Measurements from ENCODE around the gene CEMIP.

CEMIP gene

DNA sequence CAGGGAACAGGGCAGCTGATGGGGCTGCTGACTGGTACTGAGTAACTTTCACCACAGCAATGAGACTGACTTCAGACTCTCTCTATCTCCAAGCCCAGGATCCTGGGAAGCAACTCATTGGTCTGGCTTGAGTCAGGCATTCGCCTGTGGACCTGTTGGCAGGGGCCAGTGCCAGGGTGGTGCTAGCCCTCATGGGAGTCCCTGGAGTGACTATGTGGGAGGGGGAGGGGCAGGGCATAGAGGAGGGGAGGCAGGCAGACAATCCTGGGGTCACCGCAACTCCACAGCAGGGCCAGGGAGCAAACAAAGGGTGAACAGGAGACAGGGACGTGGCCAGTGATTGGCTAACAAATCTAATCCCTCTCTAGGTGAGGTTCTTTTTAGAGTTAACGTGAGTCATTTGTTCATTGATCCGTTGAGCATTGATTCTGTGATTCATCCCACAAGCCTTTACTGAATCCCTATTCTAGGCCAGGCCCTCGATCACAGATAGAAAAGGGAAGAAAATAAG is 71.8 kb downstream of the CEMIP start:
- DNase-seq (ENCODE audit: low spot score) = no peak

DNA sequence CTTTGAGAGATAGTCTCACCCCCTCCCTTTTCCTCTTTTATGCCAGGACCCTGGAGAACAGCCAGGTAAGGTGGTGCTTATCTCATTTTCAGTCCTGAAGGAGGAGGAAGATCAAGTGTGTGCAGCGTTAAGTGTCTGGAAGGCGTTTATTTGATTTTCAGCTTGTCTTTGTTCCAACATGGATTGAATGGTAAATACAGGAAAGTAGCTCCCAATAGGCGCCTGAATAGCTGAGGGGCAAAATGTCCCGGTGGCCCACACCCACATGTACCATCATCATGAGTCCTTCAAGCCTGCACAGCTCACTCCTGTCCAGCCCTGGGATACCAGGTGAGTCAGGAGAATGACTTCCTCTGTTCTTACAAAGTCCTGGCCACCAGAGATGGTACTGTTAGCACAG is 73.5 kb downstream of the CEMIP start:
- DNase-seq (ENCODE audit: low spot score) = no peak

DNA sequence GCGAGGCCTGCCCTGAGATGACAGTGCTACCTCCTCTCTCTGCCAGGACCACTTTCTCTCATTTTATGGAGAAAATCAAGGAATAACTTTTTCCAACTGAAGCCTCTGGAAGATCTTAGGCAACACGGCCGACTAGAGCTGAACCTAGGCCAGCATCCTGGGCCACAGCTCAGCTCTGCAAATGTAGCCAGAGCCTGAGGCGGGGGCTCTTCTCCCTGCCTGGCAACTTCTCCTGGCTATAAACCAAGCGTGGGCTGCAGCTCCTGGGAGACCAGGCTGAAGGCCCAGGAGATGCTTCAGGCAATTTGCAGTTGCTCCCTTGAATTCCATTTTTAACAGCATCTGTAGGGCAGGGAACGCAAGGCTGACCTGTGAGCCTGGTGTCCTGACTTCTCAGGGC is 74.9 kb downstream of the CEMIP start:
- no peak for DNase-seq (ENCODE audit: low spot score)

DNA sequence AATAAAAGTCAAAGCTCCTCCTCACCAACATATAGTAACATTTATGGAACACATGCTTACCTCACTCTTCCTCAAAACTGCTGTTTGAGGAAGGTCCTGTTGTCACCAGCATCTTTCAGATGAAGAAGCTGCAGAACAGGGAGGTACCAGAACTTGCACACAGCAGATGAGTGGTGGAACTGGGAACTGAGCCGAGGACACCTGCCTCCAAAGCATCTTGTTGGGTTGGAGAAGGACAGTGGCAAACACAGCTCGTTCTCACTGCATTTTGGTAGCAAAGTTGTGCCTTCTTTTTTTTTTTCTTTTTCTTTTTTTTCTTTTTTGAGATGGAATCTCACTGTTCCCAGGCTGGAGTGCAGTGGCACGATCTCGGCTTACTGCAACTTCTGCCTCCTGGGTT is 76.0 kb downstream of the CEMIP start:
- DNase-seq (ENCODE audit: low spot score) = no peak

DNA sequence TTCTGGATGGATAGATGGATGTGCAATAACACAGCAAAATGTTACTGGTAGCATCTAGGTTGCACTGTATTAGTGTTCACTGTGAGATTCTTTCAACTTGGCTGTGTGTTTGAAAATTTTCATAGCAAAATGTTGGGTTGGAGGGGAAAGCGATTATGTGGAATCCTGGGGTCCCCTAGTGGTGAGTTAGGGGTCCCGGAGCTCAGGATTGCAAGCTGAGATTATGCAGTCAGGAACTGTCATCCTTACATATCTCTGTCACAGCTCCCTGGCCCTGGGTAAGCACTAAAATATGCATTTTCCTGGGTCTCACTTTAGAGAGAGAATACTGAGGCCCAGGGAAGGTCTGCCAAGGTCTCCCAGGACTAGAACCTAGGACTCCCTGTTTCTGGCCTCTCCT is 77.2 kb downstream of the CEMIP start:
- DNase-seq (ENCODE audit: low spot score) = no peak

DNA sequence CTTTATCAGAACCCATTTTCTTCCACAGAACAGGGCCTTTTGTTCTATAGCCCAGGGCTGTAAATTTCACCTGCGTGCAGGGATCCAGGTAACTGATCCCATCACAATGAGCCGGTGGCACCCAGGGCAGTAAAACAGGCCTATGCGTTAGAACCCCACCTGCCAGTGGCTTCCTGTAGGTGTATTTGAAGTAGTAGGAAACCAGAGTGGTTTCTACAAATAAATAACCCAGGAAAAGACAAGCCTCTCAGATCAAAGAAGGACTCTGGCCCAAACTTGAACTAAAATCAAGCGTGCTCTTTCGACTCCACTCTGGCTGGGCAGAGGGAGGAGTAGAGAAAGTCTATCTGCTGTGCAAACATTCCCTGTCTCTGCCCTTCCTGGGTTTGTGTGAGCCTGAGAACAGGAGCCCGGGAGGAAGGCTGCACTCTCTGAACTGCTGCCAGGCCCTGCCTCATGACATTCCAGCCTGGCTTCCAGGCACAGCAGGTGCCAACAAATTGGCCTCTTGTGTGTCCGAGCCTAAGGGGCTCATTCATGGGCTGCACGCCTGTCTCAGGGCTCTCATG is 77.7 kb downstream of the CEMIP start:
- no peak for DNase-seq (ENCODE audit: low spot score)

DNA sequence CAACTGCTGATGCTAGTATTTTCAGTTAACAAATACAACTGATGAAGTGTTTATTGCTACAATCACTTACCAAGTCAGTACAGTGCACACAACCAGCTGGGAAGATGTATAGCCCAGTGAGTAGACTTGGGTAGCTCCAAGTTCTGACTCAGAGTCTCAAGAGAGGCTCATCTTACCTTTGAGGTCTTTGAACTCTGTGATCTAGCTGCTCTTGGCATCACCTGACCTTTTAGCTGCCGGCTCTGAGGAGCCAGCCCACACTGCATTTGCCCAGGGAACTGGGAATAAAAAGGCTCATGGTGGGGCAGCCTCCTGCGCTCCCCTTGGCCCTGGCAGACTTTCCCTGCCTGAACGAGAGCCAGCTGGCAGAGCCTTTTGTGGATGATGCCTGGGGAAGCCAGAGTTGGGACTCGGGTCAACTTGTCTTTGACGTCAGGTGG is 82.6 kb downstream of the CEMIP start:
- no peak for DNase-seq (ENCODE audit: low spot score)

DNA sequence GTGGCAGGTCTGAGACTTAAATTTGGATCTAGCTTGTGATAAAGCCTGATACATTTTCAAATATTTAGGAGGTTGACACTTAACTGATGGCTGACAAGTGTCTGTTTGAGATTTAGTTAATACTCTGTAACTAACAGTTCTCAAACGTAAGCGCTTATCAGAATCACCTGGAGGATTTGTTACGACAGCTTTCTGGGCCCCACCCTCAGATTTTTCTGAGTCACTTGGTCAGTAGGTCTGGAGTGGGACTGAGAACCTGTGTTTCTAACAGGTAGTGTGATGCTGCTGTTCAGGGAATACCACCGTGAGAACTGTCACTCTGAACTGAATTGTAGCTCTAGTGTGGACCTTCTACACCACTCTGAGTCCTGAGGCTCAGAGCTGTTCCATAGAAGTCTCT is 85.5 kb downstream of the CEMIP start:
- DNase-seq (ENCODE audit: low spot score) = no peak

DNA sequence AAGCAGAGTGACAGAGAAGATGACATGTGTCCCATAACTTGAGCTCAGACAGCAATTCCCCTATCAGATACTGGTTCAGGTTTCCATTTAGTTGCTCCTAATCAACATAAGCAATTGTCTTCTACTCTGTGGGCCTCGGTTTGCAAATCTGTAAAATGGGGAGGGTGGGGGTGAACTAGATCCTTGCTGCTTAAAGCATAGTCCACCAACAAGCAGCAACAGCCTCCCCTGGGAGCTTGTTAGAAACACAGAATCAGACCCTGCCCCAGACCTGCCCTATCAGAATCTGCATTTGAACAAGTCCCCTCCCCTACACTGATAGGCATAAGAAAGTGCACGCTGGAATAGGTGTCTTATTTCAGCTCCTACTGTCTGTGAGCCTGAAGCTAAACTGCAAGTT is 87.8 kb downstream of the CEMIP start:
- DNase-seq (ENCODE audit: low spot score) = no peak

DNA sequence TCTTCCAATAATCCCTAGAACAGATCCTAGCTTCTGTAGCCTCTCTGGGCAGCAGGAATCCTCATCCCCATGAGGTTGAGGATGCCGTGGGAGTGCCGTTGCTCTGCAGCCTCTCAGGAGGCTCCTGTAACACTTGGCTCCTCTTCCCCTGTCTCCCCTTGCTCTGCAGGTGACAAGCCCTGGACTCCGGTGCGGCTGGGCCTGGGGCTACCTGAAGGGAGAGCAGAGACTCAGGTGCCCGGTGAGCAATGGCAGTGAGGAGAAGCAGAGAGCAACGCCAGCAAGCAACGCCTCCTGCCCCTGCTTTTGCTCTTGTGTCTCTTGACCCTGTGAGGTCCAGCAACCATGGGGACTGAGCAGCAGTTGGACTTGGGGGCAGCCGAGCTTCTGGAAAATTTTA is 91.2 kb downstream of the CEMIP start:
- no peak for DNase-seq (ENCODE audit: low spot score)

DNA sequence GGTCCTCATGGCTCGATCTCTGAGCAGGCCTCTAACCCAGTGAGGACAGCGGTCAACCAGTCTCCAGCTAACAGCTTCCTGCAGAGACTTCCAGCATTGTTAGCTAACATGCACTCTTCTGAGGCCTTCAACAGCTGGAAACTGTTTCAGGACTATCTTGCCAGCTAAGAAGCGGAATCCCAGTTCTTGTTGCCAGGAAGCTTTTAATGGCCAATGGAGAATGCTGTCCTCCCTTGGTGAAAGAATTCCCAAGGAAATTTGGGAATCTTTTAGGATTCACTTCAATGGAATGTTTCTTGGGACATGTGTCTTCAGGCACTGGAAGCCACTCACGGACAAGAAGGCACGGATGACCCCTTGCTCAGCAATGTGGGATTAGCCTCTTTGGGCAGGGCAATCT is 91.7 kb downstream of the CEMIP start:
- DNase-seq (ENCODE audit: low spot score) = no peak

DNA sequence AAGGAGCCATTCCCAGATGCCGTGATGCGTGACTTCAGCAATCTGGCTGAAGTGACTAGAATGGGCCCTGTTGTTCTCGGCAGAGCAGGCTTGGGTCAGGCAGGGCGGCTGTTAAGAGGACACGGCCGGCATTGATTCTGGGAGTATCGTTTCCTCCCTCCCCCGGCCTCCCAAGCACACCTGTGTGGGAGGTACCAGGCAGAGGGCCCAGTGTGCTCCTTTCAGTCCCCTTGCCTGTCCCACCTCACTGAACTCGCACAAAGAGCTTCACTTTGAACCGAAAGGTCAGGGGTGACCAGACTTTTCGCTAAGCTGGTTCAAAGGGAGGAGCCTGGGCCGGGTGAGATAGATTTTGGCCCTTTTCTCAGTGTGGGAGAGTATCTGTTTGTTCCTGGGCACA is 92.7 kb downstream of the CEMIP start:
- no peak for DNase-seq (ENCODE audit: low spot score)

DNA sequence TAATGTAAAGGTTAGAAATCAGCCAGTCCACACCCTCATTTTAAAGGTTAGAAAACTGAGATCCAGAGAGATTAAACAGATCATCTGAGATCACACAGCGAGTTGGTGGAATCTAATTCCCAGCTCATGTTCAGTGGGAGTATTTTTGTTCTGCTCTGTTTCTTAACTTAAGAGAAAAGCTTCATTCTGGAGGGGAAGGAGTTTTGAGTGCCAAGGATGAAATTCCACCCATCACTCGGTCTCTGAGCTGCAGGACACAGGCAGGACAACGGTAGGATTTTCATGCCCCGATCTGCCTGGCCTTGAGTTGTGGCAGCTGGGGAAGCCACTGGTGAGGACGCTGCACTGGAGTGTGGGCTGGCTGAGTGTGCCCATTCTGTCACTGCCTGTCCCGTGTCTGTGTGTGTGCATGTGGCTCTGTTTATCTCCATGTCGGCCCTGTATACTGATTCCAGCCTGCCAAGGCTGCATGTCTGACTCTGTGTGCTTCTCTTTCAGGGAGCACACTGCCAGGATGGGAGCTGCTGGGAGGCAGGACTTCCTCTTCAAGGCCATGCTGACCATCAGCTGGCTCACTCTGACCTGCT is 94.3 kb downstream of the CEMIP start:
- no peak for DNase-seq (ENCODE audit: low spot score)

DNA sequence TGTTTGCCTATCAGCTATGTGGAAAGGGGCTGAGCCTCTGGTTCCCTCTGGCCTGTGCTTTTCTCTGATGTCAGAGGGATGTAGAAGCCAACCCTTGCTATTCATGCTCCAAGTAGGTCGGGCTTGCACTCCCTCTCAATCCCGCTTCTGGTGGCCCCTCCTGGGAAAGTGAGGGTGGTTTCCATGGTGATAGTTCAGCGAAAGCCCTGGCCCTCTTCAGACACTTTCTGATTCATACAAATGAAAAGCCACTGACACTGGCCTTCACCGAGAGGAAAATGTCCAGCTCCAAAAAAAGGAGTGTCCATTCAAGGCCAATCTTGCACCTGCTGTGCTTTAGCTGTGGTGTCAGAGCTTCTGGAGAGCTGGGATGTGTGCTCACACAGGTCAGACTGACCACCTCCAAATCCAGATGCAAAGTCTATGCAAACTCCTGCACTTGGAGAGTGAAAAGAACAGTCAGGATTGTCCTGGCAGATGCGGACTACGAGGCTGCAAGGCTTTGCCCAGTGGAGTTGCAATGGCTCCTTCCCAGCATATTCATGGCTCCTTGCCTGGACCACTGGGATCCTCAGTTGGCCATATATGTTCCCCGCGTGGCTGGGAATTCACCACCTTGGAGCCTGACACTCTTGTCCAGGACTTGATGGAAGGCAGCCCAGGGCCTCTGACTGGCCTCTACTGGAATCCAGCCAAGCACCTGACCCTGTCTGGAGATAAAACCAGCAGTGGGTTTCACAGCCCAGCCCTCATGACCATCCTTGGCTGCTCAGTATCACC is 96.6 kb downstream of the CEMIP start:
- no peak for DNase-seq (ENCODE audit: low spot score)

DNA sequence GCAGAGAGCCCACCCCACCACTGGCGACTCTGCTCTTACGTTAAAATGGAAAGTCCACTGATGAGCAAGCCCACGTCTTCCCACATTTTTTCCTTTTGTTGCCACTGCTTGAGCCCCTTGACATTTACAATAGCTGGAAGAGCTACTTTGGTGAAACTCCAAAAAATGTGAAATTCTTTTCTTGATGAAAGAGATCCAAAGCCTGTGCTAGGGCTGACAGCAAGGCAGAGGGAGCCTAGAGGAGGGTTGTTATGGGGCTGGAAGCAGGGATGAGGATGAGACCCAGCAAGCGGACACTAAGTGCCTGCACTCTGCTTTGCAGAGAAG is 97.1 kb downstream of the CEMIP start:
- no peak for DNase-seq (ENCODE audit: low spot score)

DNA sequence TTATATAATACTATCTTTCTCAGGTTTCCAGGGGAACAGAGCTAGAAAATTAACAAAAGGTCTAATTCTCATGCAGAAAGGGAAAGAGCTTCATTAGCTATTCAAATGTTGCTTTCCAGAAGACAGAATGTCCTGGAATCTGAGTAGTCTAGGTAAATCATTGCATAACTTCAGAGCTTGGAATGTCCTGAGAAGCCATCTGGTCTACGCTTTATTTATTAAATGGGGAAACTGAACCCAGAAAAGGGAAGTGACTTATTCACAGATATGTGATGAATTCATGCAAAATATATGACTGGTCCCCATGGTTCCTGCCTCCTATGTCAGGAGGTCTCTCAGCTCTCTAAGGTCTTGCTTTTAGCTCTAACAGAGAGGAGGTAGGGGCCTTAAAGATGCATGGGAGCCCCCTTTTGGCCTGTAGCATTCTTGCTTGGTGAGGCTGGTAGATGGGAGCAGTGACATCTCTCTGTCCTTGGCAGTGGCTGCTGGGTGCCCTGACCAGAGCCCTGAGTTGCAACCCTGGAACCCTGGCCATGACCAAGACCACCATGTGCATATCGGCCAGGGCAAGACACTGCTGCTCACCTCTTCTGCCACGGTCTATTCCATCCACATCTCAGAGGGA is 99.2 kb downstream of the CEMIP start:
- no peak for DNase-seq (ENCODE audit: low spot score)

DNA sequence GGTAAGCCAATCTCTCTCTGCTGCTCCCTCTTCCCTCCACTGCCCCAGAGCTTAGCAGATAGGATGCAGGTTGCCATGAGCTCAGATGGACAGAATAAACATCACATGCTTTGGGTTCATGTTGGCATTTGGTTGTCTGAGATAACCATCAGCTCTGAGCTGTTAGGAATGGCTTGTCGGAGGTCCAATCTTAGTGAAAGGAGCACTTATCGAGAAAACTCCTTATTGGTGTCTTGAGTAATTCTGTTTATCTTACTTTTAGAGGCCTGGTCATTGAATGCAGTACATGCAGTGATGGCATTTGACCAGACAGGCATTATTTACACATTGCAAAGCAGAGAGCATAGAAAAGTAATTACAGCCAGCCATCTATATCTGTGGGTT is 99.7 kb downstream of the CEMIP start:
- no peak for DNase-seq (ENCODE audit: low spot score)

DNA sequence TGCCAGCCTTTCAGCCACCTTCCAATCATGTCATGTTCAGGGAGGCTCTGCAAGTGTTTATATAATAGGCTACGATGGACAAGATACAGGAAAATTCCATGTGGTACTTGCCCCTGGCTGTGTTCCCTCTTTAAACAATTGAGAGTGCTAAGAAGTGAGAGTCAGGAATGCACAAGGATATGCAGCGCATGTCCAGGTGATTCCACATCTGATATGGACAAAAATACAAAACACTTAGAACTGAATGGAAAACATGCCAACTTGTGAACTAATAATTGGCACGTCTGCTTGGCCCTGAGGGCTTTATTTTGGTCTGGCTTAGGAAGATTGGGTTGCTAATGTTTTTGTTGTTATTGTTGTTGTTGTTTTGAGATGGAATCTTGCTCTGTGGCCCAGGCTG is 100.9 kb downstream of the CEMIP start:
- no peak for DNase-seq (ENCODE audit: low spot score)

DNA sequence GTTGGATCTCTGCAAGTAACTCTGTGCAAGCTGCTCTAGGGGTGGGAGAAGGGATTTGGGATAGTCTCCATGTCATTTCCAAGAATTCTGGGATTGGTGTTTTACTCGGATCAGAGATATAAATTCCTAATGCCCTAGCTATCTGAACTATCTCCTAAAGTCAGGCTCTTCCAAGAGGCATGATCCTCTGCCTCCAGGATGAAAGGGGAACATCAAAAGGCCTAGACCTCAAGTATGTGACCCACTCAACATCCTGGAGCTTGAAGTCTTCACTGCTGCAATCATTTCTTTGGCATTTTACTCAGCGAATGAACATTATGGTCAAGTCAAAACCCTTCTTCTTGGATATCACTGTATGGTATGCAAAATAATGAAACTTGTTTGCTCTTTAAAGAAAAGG is 104.5 kb downstream of the CEMIP start:
- no peak for DNase-seq (ENCODE audit: low spot score)

DNA sequence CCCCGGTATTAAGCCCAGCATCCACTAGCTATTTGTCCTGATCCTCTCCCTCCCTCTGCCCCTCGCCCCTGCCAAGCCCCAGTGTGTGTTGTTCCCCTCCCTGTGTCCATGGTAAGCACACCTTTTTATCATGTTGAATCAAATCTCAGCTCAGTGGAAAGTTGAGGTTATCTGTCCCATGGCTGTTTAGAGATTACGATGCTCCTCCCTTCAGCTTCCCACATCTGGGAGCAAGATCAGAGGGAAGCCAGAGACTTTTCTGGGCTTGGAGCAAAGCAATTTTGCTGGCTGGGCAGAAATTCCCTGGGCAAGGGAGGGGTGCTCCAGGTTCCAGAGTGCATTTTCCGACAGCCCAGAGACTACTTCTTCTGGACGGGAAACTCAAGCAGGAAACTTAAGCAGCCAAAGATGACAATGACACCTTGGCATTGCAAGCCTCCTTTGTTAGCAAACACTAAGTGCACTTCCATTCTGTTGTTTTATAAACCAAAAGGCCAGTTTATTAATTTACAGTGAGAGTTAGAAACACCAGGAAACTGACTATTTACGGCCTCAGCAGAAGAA is 105.9 kb downstream of the CEMIP start:
- DNase-seq (ENCODE audit: low spot score) = no peak

DNA sequence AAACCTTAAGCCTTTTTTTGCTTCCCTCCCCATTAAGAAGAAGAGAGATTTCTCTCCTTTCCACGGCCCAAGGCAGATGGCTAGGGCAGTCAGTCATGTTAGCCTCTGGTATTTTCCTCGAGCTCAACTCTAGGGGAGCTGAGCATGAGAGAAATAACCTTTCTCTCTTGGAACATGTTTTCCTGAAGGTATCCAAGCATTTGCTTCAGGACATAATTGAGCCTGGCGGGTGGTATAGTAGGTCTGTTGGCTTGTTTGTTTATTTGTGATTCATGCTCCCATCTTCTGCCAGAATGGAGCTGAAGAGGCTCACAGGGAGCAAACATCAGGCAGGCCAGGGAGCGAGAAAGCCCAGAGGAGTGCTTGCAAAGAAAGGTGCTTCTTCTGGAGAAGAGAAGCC is 108.0 kb downstream of the CEMIP start:
- DNase-seq (ENCODE audit: low spot score) = no peak

DNA sequence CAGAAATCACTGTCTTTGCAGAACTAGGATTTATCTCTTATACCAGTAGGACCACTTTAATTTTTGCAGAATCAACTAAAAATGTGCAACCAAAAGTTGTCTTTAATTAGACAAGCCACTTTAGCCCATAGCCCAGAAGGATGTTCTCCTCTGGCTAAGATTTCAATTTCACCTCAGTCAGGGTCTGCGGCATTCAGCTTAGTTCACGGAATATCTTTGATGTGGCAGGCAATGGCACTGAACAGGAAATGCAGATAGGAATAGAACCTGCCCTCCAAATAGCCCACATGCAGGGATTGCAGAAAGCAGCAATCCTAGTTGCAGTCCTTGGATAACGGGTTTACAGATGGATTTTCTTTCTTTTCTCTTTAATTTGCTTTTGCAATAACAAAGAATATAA is 109.7 kb downstream of the CEMIP start:
- DNase-seq (ENCODE audit: low spot score) = no peak
